Loucy (cell line): Measurements from ENCODE around the gene PRAC1.

Source experiments
- CTCF ChIP-seq: fragments of 200-600 bp; sonication (generic); conservative IDR thresholded peaks from 2 replicates; pipeline ENCODE4 v1.5.1; 2014; ENCODE audit warnings: mild to moderate bottlenecking, antibody characterized with exemption, low read length
- EZH2phosphoT487 ChIP-seq: fragments of 200-600 bp; IDR thresholded peaks from 2 replicates; pipeline ENCODE4 v1.6.1; 2018; ENCODE audit warnings: antibody characterized with exemption, mild to moderate bottlenecking, moderate library complexity, borderline replicate concordance

- TF ChIP-seq CTCF (no peak), EZH2phosphoT487 (no peak)
Observed at GRCh38 chr17:48722915-48723422, 651 bp upstream of the PRAC1 start, which contains the start of gene PRAC2.
